Astrocyte of the spinal cord (primary cell): ENCODE measurements around the gene HIBCH.

Source experiments
- DNase-seq: peaks from one replicate; pipeline ENCODE4 v3.0.0; 2011; ENCODE audit warnings: low read depth, low spot score
- H3K4me3 ChIP-seq: 2 replicates; pipeline ENCODE4 v1.5.1; 2011; ENCODE audit warnings: low read depth, mild to moderate bottlenecking, low read length, moderate library complexity
- CTCF ChIP-seq: IDR thresholded peaks from 2 replicates; pipeline ENCODE4 v1.5.1; 2012; ENCODE audit warnings: low read depth, mild to moderate bottlenecking, low read length, inconsistent platforms
- in situ Hi-C: cut with HindIII; loops from 2 replicates; pipeline ENCODE4 v1.10.0; 2017; ENCODE audit warnings: low sequenced_read_pairs

HIBCH gene

GRCh38 chr2:190184460-190184859 is 135.2 kb downstream of the HIBCH start:
- TF ChIP-seq CTCF = no peak
- DNase-seq = no peak
- no peak overlapping the region for H3K4me3 ChIP-seq
- in situ Hi-C loops = no loop called here

DNA sequence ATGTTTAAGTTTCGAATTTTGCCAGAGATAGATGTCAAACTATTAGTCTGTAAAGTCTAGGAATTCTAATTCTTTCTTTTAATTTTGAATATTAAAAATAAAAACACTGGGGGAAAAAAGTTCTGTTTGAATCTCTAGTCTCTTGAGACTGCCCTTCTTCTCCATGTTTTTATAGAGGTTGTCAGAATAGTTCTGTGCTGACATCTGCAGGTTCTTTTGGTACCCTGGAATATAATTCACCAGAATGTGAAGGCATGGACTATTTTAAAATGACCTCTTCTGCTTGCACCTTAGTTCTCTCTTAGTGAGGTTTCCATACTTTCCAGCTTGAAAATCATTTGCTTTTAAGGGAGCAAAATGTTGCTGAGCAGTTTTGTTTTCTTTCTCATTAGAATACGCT is 136.1 kb downstream of the HIBCH start:
- DNase-seq = no peak
- H3K4me3 ChIP-seq = no peak overlapping the region
- in situ Hi-C loops = no loop called here
- TF ChIP-seq CTCF = no peak

GRCh38 chr2:190182071-190182524 is 137.5 kb downstream of the HIBCH start:
- in situ Hi-C loops = no loop called here
- DNase-seq = no peak
- H3K4me3 ChIP-seq = no peak overlapping the region
- no peak for TF ChIP-seq CTCF

GRCh38 chr2:190181123-190181669 is 138.4 kb downstream of the HIBCH start:
- H3K4me3 ChIP-seq = peak overlapping the region; percentile 51
- TF ChIP-seq CTCF = no peak
- DNase-seq = no peak
- in situ Hi-C loops = no loop called here

DNA sequence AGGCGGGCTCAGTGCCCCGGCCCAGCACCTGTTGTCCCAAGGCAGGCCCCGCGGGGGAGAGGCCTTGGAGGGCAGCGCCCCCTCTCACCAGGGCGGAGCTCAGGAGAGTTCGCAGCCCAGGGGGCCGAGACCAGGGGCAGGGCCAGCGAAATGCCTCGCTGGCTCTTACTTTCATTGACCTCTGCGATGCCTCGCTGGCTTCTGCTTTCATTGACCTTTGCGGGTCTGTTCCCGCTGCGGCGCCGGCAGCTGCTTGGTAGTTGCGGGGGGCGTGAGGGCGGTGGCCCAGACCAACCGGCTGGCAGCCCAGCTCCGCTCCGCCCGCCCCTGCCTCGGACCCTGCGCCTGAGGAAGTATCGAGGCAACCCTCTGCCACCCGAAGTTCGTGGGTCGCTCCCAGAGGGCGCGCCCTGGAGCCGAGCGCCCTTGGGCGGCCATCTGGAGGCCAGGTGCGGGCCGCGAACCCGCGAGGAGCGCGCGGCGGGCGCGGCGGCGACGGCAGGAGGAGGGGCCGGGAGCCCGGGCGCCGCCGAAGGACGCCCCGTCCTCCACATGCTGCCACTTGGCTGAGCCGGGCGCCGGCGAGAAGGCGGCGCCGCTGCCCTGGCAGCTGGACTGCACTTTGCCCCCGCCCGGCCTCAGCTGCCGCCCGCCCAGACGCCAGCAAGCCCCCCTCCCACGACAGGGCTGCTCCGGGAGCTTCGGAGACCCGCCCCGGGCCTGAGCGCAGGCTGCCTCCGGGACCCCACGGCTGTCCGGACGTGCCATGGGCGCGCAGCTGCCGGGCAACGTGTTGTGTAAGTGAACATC is 139.1 kb downstream of the HIBCH start:
- TF ChIP-seq CTCF = peak; percentile 45
- H3K4me3 ChIP-seq = peak overlapping the region; percentile 51
- in situ Hi-C loops = no loop called here
- peak; percentile 20 for DNase-seq

- DNase-seq = no peak
- peak overlapping the region; percentile 51 for H3K4me3 ChIP-seq
- in situ Hi-C loops = no loop called here
- TF ChIP-seq CTCF = no peak
Measured at GRCh38 chr2:190179754-190180312, 139.8 kb downstream of the HIBCH start.
